SK-N-SH (cell line): Measurements from ENCODE around the gene SLC38A3. TPM values are rescaled to one million over a fixed set of nuclear protein-coding genes. Genes with fewer than 3 reads are reported as not detected.

Experiments
- CTCF ChIA-PET: fragments of 300-600, 350-600 bp; formaldehyde crosslinking; extraction: SDS; loops from one replicate; lab custom pipeline; 2021; lab: Yijun Ruan, JAX
- POLR2A ChIA-PET: fragments of 350-600 bp; sonication (Branson Sonifier 250); formaldehyde crosslinking; extraction: SDS; loops from one replicate; lab custom pipeline; 2020; ENCODE audit warnings: antibody characterized with exemption, inconsistent platforms; lab: Yijun Ruan, JAX
- DNase-seq: peaks from one replicate; pipeline ENCODE4 v3.0.0; 2012
- H2AFZ ChIP-seq: fragments of 200-600 bp; sonication (generic); 2 replicates; pipeline ENCODE4 v1.8.1; 2016; ENCODE audit warnings: antibody characterized with exemption, mild to moderate bottlenecking, low read depth
- H3F3A ChIP-seq: fragments of 200-600 bp; sonication (generic); replicated peaks from 2 replicates; pipeline ENCODE3; 2016; ENCODE audit warnings: antibody characterized with exemption, mild to moderate bottlenecking; ENCODE audit not compliant: insufficient read depth
- H3K27ac ChIP-seq, 2 experiments: fragments of 200-500 bp in 1 of 2; fragments of 200-600 bp in 1 of 2; sonication (Bioruptor generic) in 1 of 2; sonication (generic), shearing (Covaris generic) in 1 of 2; 2 replicates each; pipeline versions ENCODE4 v1.5.1 to v1.6.1; 2014 to 2016; ENCODE audit warnings: low read depth in 2 of 2, inconsistent platforms in 1 of 2, low read length in 1 of 2, mild to moderate bottlenecking in 1 of 2, mixed read lengths in 1 of 2
- H3K27me3 ChIP-seq: fragments of 200-600 bp; sonication (generic), shearing (Covaris generic); 2 replicates; pipeline ENCODE4 v1.6.1; 2016; ENCODE audit warnings: mixed run types; ENCODE audit not compliant: insufficient read depth
- H3K36me3 ChIP-seq, 2 experiments: fragments of 200-500 bp in 1 of 2; fragments of 200-600 bp in 1 of 2; sonication (Bioruptor generic) in 1 of 2; sonication (generic) in 1 of 2; replicated peaks in 1 of 2; 2 replicates each; pipeline versions ENCODE3 to v1.5.1; 2014 to 2016; ENCODE audit warnings: low read length in 1 of 2, mild to moderate bottlenecking in 1 of 2; ENCODE audit not compliant: insufficient read depth in 2 of 2, control insufficient read depth in 1 of 2
- H3K4me1 ChIP-seq, 2 experiments: fragments of 200-500 bp in 1 of 2; fragments of 200-600 bp in 1 of 2; sonication (Bioruptor generic) in 1 of 2; sonication (generic), shearing (Covaris generic) in 1 of 2; 2 replicates each; pipeline versions ENCODE4 v1.5.1 to v1.6.1; 2014 to 2016; ENCODE audit warnings: low read depth in 1 of 2, low read length in 1 of 2, mixed run types in 1 of 2; ENCODE audit not compliant: insufficient read depth in 2 of 2, control insufficient read depth in 1 of 2
- H3K4me2 ChIP-seq: fragments of 200-600 bp; sonication (generic), shearing (Covaris generic); 2 replicates; pipeline ENCODE4 v1.6.1; 2017; ENCODE audit warnings: mixed run types
- H3K4me3 ChIP-seq, 2 experiments: fragments of 200-500 bp in 1 of 2; fragments of 200-600 bp in 1 of 2; sonication (Bioruptor generic) in 1 of 2; sonication (generic), shearing (Covaris generic) in 1 of 2; 2 replicates each; pipeline versions ENCODE4 v1.5.1 to v1.8.1; 2014 to 2016; ENCODE audit warnings: low read depth in 2 of 2, inconsistent platforms in 1 of 2, low read length in 1 of 2, mild to moderate bottlenecking in 1 of 2, mixed read lengths in 1 of 2, moderate library complexity in 1 of 2
- H3K79me2 ChIP-seq: fragments of 200-600 bp; sonication (generic); 2 replicates; pipeline ENCODE4 v1.8.1; 2017; ENCODE audit warnings: mild to moderate bottlenecking; ENCODE audit not compliant: insufficient read depth
- H3K9ac ChIP-seq: fragments of 200-600 bp; sonication (generic); 2 replicates; pipeline ENCODE4 v1.6.1; 2017; ENCODE audit warnings: mixed run types
- H3K9me2 ChIP-seq: fragments of 200-600 bp; sonication (generic); 2 replicates; pipeline ENCODE4 v1.6.1; 2017; ENCODE audit warnings: mixed run types
- H3K9me3 ChIP-seq: fragments of 200-600 bp; sonication (generic); 2 replicates; pipeline ENCODE4 v1.6.1; 2017; ENCODE audit warnings: mixed run types, mild to moderate bottlenecking, moderate library complexity
- H4K20me1 ChIP-seq: fragments of 200-600 bp; sonication (generic); 2 replicates; pipeline ENCODE4 v1.6.1; 2017; ENCODE audit warnings: mild to moderate bottlenecking, mixed run types; ENCODE audit not compliant: insufficient read depth
- CHD2 ChIP-seq: fragments of 150-350 bp; IDR thresholded peaks from 2 replicates; pipeline ENCODE4 v1.6.1; 2018; ENCODE audit warnings: low read length; ENCODE audit not compliant: partially characterized antibody
- ELF1 ChIP-seq: IDR thresholded peaks from 2 replicates; pipeline ENCODE4 v1.4.0; 2012
- EP300 ChIP-seq, 2 experiments: IDR thresholded peaks; 2 replicates each; pipeline versions ENCODE4 v1.4.0 to v1.6.1; 2012; ENCODE audit warnings: borderline replicate concordance in 1 of 2, low read depth in 1 of 2, low read length in 1 of 2
- EZH2phosphoT487 ChIP-seq: fragments of 200-600 bp; sonication (generic); IDR thresholded peaks from 2 replicates; pipeline ENCODE4 v1.6.1; 2017; ENCODE audit warnings: low read depth, mixed run types, mild to moderate bottlenecking, antibody characterized with exemption, moderate library complexity, borderline replicate concordance
- FOSL2 ChIP-seq: IDR thresholded peaks from 2 replicates; pipeline ENCODE4 v1.4.0; 2012; ENCODE audit warnings: low read depth, mild to moderate bottlenecking, moderate library complexity, borderline replicate concordance
- FOXJ3 ChIP-seq: sonication (generic); formaldehyde crosslinking; IDR thresholded peaks from 2 replicates; pipeline ENCODE4 v1.5.1; 2020; ENCODE audit warnings: mild to moderate bottlenecking, missing genetic modification reagents
- FOXM1 ChIP-seq: IDR thresholded peaks from 2 replicates; pipeline ENCODE4 v1.4.0; 2012; ENCODE audit warnings: low read depth, mild to moderate bottlenecking
- GABPA ChIP-seq: IDR thresholded peaks from 2 replicates; pipeline ENCODE4 v1.4.0; 2012; ENCODE audit warnings: low read depth, mild to moderate bottlenecking
- GATA2 ChIP-seq: sonication (generic); formaldehyde crosslinking; IDR thresholded peaks from 2 replicates; pipeline ENCODE4 v1.5.0; 2020; ENCODE audit warnings: mild to moderate bottlenecking, missing genetic modification reagents
- IRF3 ChIP-seq: fragments of 150-350 bp; IDR thresholded peaks from 2 replicates; pipeline ENCODE4 v1.6.1; 2016; ENCODE audit warnings: mild to moderate bottlenecking, low read depth, low read length
- JUND ChIP-seq: IDR thresholded peaks from 2 replicates; pipeline ENCODE4 v1.4.0; 2012
- MAX ChIP-seq: IDR thresholded peaks from 2 replicates; pipeline ENCODE4 v1.4.0; 2012; ENCODE audit warnings: low read depth
- MXI1 ChIP-seq: IDR thresholded peaks from 2 replicates; pipeline ENCODE4 v1.6.1; 2012; ENCODE audit warnings: mild to moderate bottlenecking, low read depth, low read length, improper control_type of control experiment
- NFIC ChIP-seq: IDR thresholded peaks from 2 replicates; pipeline ENCODE4 v1.4.0; 2012; ENCODE audit warnings: borderline replicate concordance
- NRF1 ChIP-seq: IDR thresholded peaks from 2 replicates; pipeline ENCODE4 v1.6.1; 2012; ENCODE audit warnings: low read depth, mild to moderate bottlenecking, low read length
- POLR2AphosphoS5 ChIP-seq: IDR thresholded peaks from 2 replicates; pipeline ENCODE4 v1.6.1; 2012; ENCODE audit warnings: low read depth, low read length
- RAD21 ChIP-seq: IDR thresholded peaks from 2 replicates; pipeline ENCODE4 v1.6.1; 2012; ENCODE audit warnings: mild to moderate bottlenecking, low read length
- RCOR1 ChIP-seq: fragments of 150-350 bp; IDR thresholded peaks from 2 replicates; pipeline ENCODE4 v1.6.1; 2017; ENCODE audit warnings: antibody characterized with exemption, low read length
- RFX5 ChIP-seq: IDR thresholded peaks from 2 replicates; pipeline ENCODE4 v1.6.1; 2012; ENCODE audit warnings: mild to moderate bottlenecking, improper control_type of control experiment, low read length
- RXRA ChIP-seq: IDR thresholded peaks from 2 replicates; pipeline ENCODE4 v1.4.0; 2012; ENCODE audit warnings: low read depth, mild to moderate bottlenecking, borderline replicate concordance
- SIN3A ChIP-seq: IDR thresholded peaks from 2 replicates; pipeline ENCODE4 v1.6.1; 2012; ENCODE audit warnings: low read depth, mild to moderate bottlenecking, low read length, moderate library complexity, borderline replicate concordance
- SMC3 ChIP-seq: IDR thresholded peaks from 2 replicates; pipeline ENCODE4 v1.6.1; 2012; ENCODE audit warnings: low read depth, low read length, improper control_type of control experiment
- TAF1 ChIP-seq: IDR thresholded peaks from 2 replicates; pipeline ENCODE4 v1.6.1; 2012; ENCODE audit warnings: low read depth, mild to moderate bottlenecking, low read length, moderate library complexity, borderline replicate concordance
- TCF12 ChIP-seq: IDR thresholded peaks from 2 replicates; pipeline ENCODE4 v1.4.0; 2012
- TEAD4 ChIP-seq: IDR thresholded peaks from 2 replicates; pipeline ENCODE4 v1.4.0; 2012; ENCODE audit warnings: mild to moderate bottlenecking, borderline replicate concordance; ENCODE audit not compliant: insufficient read depth
- YY1 ChIP-seq: IDR thresholded peaks from 2 replicates; pipeline ENCODE4 v1.4.0; 2012; ENCODE audit warnings: low read depth, mild to moderate bottlenecking
- WGBS: methylation state at CpG from one replicate; pipeline ENCODE4 v1.1.6; 2017; ENCODE audit warnings: low lambda C conversion rate; 5-methylcytosine and 5-hydroxymethylcytosine counted together
- polyA plus RNA-seq, 3 experiments: library from polyadenylated mRNA; depleted of rRNA; stranded (reverse); fragments of >200 nt; gene quantifications; 2 replicates each; pipeline ENCODE4 v1.2.3, GENCODE V29; 2012
- TF ChIP-seq, protein P1 (sequence below): IDR thresholded peaks from 2 replicates; pipeline ENCODE4 v1.4.0; 2012; ENCODE audit warnings: low read depth, borderline replicate concordance
- TF ChIP-seq, protein P2 (sequence below): IDR thresholded peaks from 2 replicates; pipeline ENCODE4 v1.4.0; 2012; ENCODE audit warnings: low read depth, borderline replicate concordance

SLC38A3 gene
- polyA plus RNA-seq, 1 of the 3 experiments (the other 2 are of a cell fraction): 0.84 TPM

GRCh38 chr3:50163572-50164455, 41.3 kb upstream of the SLC38A3 start:
- Histone ChIP-seq H3K79me2 (peaks cover 14% of the 10 kb centered on the region), H3K9me2 (no peaks in the 10 kb centered on the region), H3K36me3 (peaks cover 0 to 3% of the 10 kb centered on the region in 2 experiments), H4K20me1 (no peaks in the 10 kb centered on the region), H2AFZ (no peak overlapping the region), H3K4me3 (no peak overlapping the region), H3K27ac (peak overlapping the region; percentile 82; a peak in 3 of 4 replicates), H3K9me3 (no peaks in the 10 kb centered on the region), H3K27me3 (no peaks in the 10 kb centered on the region), H3K9ac (peak overlapping the region; percentile 18; the same call in 1 of the 2 replicates), H3K4me1 (peaks cover 22 to 51% of the 10 kb centered on the region in 2 experiments; a peak in 3 of 4 replicates), H3K4me2 (peak overlapping the region; percentile 69), H3F3A (peaks cover 18% of the 10 kb centered on the region)
- POLR2A ChIA-PET: interaction anchor here (1.1 kb wide), 1 partner anchor 28 kb away, joined by 3 read pairs; no protein-coding TSS in a partner anchor
- WGBS: 58% methylated on average over 2 of the region's 8 CpGs
- CTCF ChIA-PET: interaction anchor here (0.5 to 2.6 kb wide), 12 partner anchors 11 to 111 kb away, joined by 3 to 9 read pairs (median 4); no protein-coding TSS in a partner anchor
- DNase-seq: no peak
- no peak for TF ChIP-seq TAF1
- TF ChIP-seq JUND: no peak; the same call in 1 of the 2 replicates
- no peak for TF ChIP-seq CHD2
- no peak for TF ChIP-seq NRF1
- peak; percentile 73 for TF ChIP-seq POLR2AphosphoS5
- TF ChIP-seq SMC3: no peak
- peak; percentile 87; the same call in 1 of the 2 replicates for TF ChIP-seq SIN3A
- TF ChIP-seq TCF12: peak; percentile 94
- no peak for TF ChIP-seq RAD21
- TF ChIP-seq EZH2phosphoT487: no peak
- TF ChIP-seq RCOR1: no peak
- no peak for TF ChIP-seq IRF3
- no peak for TF ChIP-seq ELF1
- TF ChIP-seq RXRA: no peak; the same call in 1 of the 2 replicates
- peak; percentile 63; the same call in 1 of the 2 replicates for TF ChIP-seq FOXM1
- TF ChIP-seq MAX: peak; percentile 92
- peak; percentile 100 for TF ChIP-seq NFIC
- TF ChIP-seq, protein P1, sequence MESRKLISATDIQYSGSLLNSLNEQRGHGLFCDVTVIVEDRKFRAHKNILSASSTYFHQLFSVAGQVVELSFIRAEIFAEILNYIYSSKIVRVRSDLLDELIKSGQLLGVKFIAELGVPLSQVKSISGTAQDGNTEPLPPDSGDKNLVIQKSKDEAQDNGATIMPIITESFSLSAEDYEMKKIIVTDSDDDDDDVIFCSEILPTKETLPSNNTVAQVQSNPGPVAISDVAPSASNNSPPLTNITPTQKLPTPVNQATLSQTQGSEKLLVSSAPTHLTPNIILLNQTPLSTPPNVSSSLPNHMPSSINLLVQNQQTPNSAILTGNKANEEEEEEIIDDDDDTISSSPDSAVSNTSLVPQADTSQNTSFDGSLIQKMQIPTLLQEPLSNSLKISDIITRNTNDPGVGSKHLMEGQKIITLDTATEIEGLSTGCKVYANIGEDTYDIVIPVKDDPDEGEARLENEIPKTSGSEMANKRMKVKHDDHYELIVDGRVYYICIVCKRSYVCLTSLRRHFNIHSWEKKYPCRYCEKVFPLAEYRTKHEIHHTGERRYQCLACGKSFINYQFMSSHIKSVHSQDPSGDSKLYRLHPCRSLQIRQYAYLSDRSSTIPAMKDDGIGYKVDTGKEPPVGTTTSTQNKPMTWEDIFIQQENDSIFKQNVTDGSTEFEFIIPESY: no peak
- no peak for TF ChIP-seq YY1
- TF ChIP-seq TEAD4: peak; percentile 88
- peak; percentile 82; the same call in 1 of the 2 replicates for TF ChIP-seq FOSL2
- TF ChIP-seq GATA2 (CRISPR knock-in tag): no peak
- TF ChIP-seq, protein P2, sequence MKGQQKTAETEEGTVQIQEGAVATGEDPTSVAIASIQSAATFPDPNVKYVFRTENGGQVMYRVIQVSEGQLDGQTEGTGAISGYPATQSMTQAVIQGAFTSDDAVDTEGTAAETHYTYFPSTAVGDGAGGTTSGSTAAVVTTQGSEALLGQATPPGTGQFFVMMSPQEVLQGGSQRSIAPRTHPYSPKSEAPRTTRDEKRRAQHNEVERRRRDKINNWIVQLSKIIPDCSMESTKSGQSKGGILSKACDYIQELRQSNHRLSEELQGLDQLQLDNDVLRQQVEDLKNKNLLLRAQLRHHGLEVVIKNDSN: no peak
- TF ChIP-seq EP300 (IDR thresholded peaks at IDR 0.05; ENCODE audit: borderline replicate concordance in 1 of 2, low read depth in 1 of 2, low read length in 1 of 2): peak in 1 of 2 experiments; percentile 90; a peak in 1 of 4 replicates
- TF ChIP-seq FOXJ3: no peak
- no peak for TF ChIP-seq RFX5
- TF ChIP-seq MXI1: no peak
- no peak for TF ChIP-seq GABPA
